ENCODE measurements around the gene VPS54. TPM values are rescaled to one million over a fixed set of nuclear protein-coding genes. Genes with fewer than 3 reads are reported as not detected.

The VPS54 gene
- total and polyA plus RNA-seq, 4 donors = 4.5 to 25.1 (median 13.3) TPM

GRCh38 chr2:64056021-64056420 lies 36.8 kb upstream of the VPS54 start (continued):
- no peak for TF ChIP-seq CTCF (IDR thresholded peaks at IDR 0.05; ENCODE audit: low read depth, low read length, missing input control)

- H3K9ac ChIP-seq (ENCODE audit: low read depth in 1 of 2, low read length in 2 of 2) = no peak overlapping the region
- no peak overlapping the region for H3K27ac ChIP-seq (ENCODE audit: low read depth in 1 of 2, low read length in 2 of 2)
- peaks cover 0 to 6% (median 0%) of the 10 kb centered on the region in 4 donors for H3K4me1 ChIP-seq (ENCODE audit: control insufficient read depth in 4 of 4, insufficient read depth in 4 of 4, low read length in 3 of 4)
- WGBS = 70% methylated on average over 4 of the region's 4 CpGs
- H3K4me3 ChIP-seq (ENCODE audit: low read depth in 1 of 3, low read length in 3 of 3) = no peak overlapping the region
- H3K27me3 ChIP-seq (ENCODE audit: control insufficient read depth in 4 of 4, insufficient read depth in 4 of 4, low read length in 3 of 4) = no peaks in the 10 kb centered on the region
- TF ChIP-seq YY1 (IDR thresholded peaks at IDR 0.05) (no peak), ATF3 (IDR thresholded peaks at IDR 0.05) (no peak), GABPA (IDR thresholded peaks at IDR 0.05 in 1 of 2, conservative IDR thresholded peaks at IDR 0.05 in 1 of 2) (no peak), HNF4A (conservative IDR thresholded peaks at IDR 0.05) (no peak), HNF4G (IDR thresholded peaks at IDR 0.05) (no peak), RXRA (IDR thresholded peaks at IDR 0.05) (no peak), FOXA2 (IDR thresholded peaks at IDR 0.05) (no peak), MAX (IDR thresholded peaks at IDR 0.05) (no peak), TAF1 (conservative IDR thresholded peaks at IDR 0.05) (no peak), CTCF (IDR thresholded peaks at IDR 0.05; ENCODE audit: low read depth, low read length, missing input control) (no peak), RAD21 (IDR thresholded peaks at IDR 0.05) (no peak), FOXA1 (IDR thresholded peaks at IDR 0.05) (no peak), JUND (IDR thresholded peaks at IDR 0.05) (no peak), ZBTB33 (IDR thresholded peaks at IDR 0.05) (no peak), SP1 (IDR thresholded peaks at IDR 0.05) (no peak)
- DNase-seq (ENCODE audit: low spot score) = no peak
- H3K9me3 ChIP-seq (ENCODE audit: control insufficient read depth in 4 of 4, low read length in 3 of 4) = no peaks in the 10 kb centered on the region
- no peaks in the 10 kb centered on the region for H3K36me3 ChIP-seq (ENCODE audit: control insufficient read depth in 4 of 4, insufficient read depth in 3 of 4, low read depth in 1 of 4, low read length in 3 of 4)
Observed at GRCh38 chr2:64054161-64054915, 35.1 kb upstream of the VPS54 start.

All from liver (tissue), 9 donors.